WI38 (cell line): ENCODE results near the gene NSD2.

Experiments
- H3K4me3 ChIP-seq: 2 replicates; pipeline ENCODE4 v1.5.1; 2011; ENCODE audit warnings: low read depth, mild to moderate bottlenecking, control low read depth, low read length
- TF ChIP-seq, protein P1 (sequence below): IDR thresholded peaks from 2 replicates; pipeline ENCODE4 v1.5.1; 2012; ENCODE audit warnings: low read depth, mild to moderate bottlenecking, control low read depth, low read length

The NSD2 gene

DNA sequence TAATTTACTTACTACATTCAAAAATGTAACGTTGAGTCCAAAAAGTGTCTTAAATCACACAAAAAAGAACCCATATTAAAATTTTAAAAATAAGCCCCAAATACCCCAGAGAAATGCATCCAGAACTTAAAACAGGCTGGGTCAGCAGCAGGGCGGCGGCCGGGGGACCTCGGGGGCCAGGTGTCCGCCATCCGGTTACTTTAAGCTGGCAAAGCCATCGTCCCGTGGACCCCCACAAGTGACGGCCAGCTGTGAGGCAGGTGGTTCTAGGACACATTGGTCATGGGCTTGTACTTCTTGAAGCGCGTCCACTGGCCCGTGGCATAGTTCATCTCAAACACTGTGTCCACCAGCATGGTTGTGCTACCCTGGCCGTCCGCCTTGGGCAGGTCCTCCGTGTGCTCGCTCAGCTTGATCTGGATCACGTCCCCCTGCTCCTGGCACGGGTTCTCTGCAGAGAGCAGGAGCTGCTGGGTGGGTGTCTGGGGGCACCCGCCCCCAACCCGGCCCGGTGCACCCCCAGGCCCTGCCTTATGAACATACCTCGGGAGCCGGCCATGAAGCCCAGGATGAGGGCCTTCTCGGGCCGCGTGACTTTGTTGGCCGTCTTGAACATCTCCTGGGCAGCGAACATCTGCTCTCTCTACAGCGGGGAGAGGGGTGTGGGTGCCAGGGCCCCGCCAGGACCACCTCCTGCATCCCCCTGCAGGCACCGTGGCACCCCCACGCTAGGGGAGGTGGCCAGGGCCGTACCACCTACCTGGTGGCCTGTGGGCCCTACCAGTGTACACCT, 112.1 kb downstream of the NSD2 start:
- TF ChIP-seq, protein P1, sequence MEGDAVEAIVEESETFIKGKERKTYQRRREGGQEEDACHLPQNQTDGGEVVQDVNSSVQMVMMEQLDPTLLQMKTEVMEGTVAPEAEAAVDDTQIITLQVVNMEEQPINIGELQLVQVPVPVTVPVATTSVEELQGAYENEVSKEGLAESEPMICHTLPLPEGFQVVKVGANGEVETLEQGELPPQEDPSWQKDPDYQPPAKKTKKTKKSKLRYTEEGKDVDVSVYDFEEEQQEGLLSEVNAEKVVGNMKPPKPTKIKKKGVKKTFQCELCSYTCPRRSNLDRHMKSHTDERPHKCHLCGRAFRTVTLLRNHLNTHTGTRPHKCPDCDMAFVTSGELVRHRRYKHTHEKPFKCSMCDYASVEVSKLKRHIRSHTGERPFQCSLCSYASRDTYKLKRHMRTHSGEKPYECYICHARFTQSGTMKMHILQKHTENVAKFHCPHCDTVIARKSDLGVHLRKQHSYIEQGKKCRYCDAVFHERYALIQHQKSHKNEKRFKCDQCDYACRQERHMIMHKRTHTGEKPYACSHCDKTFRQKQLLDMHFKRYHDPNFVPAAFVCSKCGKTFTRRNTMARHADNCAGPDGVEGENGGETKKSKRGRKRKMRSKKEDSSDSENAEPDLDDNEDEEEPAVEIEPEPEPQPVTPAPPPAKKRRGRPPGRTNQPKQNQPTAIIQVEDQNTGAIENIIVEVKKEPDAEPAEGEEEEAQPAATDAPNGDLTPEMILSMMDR = no peak
- H3K4me3 ChIP-seq = no peak overlapping the region

DNA sequence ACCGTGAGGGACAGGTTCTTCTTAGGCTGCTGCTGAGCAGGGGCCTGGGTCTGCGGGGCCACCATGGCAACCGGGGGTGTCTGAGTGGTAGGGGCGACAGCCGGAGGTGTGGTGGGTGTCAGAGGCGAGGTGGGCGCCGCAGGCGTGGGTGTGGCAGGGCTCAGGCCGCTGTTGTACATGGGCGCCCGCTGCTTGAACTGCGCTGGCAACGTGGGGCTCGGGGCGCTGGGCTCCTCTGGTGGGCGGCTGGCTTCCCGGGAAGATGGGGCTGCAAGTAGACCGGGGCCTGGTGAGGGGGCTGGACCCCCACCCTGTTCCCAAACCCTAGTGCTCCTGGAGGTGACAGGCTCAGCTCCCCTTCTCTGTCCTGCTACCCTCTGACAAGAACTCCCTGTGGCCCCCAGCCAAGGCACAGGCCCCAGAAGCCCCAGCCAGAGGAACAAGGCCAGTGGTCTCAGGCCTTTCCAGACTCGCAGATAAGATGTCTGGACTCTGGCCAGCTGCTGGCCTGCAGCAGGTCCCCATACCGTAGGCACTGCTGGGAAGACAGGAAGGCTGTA, 112.7 kb downstream of the NSD2 start:
- H3K4me3 ChIP-seq = no peak overlapping the region
- TF ChIP-seq, protein P1 = no peak

DNA sequence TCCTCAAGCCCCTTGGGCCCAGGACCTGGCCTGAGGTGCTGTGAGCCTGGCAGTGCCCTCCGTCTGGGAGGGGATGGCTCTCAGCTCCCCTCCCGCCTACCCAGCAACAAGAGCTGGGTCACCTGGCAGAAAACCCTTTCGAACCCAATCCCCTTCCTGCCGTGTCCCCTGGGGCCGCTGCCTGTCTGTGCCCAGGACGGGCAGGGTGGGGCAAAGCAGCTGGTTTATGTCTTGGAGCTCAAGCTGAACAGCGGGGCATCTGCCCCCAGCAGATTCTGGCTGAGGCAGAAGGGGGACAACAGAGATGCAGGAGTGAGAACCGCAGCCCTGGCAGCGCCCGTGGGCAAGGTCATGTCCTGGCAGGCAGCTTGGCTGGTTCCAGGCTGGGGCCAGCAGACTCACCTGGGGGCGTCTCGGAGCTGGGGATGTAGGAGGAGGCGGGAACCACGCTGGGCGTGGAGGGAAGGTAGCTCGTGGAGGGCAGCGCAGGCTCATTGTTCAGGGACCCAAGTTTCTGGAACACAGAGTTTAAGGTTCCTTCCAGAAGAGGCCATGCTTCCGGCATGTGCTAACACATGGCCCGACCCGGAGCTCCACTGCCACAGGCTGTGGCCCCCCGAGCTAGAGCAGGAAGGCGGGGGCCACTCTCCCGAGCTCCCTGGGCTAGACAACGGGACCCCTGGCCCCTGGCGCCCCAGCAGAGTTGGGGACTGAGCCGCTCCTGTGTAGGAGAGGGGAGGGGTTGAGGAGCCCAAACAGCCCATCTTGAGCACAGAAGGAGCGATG, 113.4 kb downstream of the NSD2 start:
- H3K4me3 ChIP-seq = no peak overlapping the region
- TF ChIP-seq, protein P1 = no peak

DNA sequence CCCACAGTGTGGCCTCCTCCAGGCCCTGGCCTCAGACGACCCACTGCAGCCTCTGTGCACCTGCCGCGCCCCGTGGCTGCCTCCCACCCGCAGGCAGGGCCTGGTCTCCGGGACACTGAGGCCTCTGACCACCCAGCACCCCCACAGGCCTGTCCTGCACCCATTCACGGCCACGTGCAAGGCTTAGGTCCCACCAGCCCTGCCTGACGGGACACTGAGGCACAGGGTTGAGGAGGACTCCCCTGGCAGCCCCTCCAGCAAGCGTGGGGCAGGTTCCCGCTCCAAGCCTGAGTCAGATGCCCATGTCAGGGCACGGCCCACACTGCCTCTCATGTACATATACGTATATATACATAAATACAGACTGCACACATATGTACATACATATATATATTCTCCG, 114.1 kb downstream of the NSD2 start:
- TF ChIP-seq, protein P1 = no peak
- no peak overlapping the region for H3K4me3 ChIP-seq

DNA sequence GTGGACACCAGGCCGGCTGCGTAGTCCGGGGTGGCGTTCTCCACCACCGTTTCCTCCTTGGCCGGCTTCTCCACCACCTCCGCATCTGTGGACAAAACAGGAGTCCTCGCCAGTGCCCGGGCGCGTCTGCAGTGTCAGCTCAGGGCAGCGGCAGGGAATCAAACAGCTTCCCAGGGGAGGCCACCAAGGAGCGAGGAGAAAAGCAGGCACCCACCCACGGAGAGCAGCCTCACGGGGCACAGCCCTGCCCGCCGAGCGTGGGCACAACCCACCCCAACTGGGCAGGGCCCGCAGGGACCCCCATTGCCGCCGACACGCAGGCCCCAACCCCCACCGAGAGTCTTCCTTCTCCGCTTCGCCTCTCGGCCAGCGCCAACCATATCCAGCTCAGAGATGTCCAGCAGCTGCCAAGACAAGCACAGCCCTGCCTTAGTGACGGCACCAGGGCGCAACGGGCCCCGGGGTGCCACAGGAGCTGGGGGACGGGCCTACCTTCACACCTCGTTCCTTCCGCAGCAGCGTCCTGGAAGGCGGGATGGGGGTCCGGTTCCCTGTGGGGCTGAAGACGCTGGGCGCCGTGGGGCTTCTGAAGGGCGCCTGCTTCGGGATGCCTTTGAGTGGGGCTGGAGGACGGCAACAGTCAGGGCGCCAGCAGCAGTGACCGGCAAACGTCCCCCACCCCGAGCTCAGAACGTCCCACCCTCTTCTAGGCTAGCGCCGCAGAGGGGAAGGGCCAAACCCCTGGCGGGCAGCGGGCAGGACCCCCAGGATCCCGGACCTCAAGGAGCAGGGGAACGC, 114.8 kb downstream of the NSD2 start:
- TF ChIP-seq, protein P1 = no peak
- no peak overlapping the region for H3K4me3 ChIP-seq

DNA sequence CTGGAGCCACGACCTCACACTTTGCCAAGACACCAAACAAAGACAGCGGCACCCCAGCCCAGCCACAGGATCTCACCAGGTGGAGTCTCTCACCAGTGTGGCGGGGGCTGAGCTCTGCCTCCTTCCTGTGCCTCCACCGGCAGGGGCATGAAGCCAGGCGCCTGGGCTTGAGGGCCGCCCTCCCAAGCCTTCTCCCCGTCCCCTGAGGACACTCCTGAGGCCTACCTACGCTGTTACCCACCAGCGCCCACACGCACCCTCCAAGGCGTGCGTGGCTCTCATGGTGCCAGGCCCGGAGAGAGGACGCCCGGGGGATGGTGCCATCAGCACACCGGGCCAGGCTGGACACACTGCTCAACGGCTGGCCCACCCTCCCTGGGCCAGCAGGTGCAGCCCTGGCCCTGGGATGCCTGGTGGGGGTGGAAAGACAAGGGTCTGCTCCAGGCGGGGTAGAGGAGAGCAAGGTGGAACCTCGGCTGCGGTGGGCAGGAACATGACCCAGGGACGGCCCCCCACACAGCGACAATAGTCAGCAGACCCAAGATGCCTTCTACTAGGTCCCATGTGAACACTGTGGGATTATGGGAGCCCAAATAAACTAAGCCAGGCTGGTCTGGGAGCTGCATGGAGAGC, 115.5 kb downstream of the NSD2 start:
- H3K4me3 ChIP-seq = no peak overlapping the region
- TF ChIP-seq, protein P1 = no peak
